Upper lobe of left lung (tissue), 4 donors: ENCODE results near the gene TCHHL1.

Source experiments
- EP300 ChIP-seq, 4 donors: sonication (generic); formaldehyde crosslinking; IDR thresholded peaks; one replicate each; pipeline ENCODE4 v1.5.1; 2017; ENCODE audit warnings: antibody characterized with exemption in 4 of 4, control low read depth in 2 of 4
- POLR2A ChIP-seq, 4 donors: fragments of 450-650 bp; IDR thresholded peaks; one replicate each; pipeline ENCODE4 v1.5.1; 2016 to 2017; ENCODE audit warnings: antibody characterized with exemption in 4 of 4, mild to moderate bottlenecking in 2 of 4
- POLR2AphosphoS5 ChIP-seq, 2 donors: sonication (generic); formaldehyde crosslinking; IDR thresholded peaks; one replicate each; pipeline ENCODE4 v1.5.1; 2017; ENCODE audit warnings: antibody characterized with exemption in 2 of 2
- TF ChIP-seq, protein P1 (sequence below), 6 experiments: fragments of 450-650 bp in 4 of 6; fragments of 200-600 bp in 2 of 6; sonication (generic) in 2 of 6; IDR thresholded peaks; one replicate each; pipeline ENCODE4 v1.5.1; 2016 to 2019; ENCODE audit warnings: antibody characterized with exemption in 6 of 6

DNA sequence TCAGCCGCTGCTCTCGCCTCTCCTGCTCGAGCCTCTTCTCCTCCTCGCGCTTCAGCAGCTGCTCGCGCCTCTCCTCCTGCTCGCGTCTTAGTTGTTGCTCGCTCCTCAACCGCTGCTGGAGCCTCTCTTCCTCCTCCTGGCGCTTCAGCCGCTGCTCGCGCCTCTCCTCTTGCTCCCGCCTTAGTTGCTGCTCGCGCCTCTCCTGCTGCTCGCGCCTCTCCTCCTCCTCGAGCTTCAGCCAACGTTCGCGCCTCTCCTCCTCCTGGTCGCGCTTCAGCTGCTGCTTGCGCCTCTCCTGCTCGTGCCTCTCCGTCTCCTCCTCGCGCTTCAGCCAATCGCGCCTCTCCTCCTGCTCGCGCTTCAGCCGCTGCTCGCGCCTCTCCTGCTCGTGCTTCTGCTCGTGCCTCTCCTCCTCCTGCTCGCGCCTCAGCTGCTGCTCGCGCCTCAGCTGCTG is 22.7 kb upstream of the TCHHL1 start:
- TF ChIP-seq, protein P1, sequence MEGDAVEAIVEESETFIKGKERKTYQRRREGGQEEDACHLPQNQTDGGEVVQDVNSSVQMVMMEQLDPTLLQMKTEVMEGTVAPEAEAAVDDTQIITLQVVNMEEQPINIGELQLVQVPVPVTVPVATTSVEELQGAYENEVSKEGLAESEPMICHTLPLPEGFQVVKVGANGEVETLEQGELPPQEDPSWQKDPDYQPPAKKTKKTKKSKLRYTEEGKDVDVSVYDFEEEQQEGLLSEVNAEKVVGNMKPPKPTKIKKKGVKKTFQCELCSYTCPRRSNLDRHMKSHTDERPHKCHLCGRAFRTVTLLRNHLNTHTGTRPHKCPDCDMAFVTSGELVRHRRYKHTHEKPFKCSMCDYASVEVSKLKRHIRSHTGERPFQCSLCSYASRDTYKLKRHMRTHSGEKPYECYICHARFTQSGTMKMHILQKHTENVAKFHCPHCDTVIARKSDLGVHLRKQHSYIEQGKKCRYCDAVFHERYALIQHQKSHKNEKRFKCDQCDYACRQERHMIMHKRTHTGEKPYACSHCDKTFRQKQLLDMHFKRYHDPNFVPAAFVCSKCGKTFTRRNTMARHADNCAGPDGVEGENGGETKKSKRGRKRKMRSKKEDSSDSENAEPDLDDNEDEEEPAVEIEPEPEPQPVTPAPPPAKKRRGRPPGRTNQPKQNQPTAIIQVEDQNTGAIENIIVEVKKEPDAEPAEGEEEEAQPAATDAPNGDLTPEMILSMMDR (IDR thresholded peaks at IDR 0.05), result no peak
- no peak for TF ChIP-seq POLR2A (IDR thresholded peaks at IDR 0.05)
- no peak for TF ChIP-seq POLR2AphosphoS5 (IDR thresholded peaks at IDR 0.05)
- TF ChIP-seq EP300 (IDR thresholded peaks at IDR 0.05), result no peak
